Activated T-cell treated with anti-CD3 and anti-CD28 coated beads, Interleukin-2, amount 50 U/mL, for 24 hours (primary cell): ENCODE measurements around the gene TNNI2.

ENCODE experiments used
- DNase-seq: peaks from one replicate; pipeline ENCODE4 v3.0.0-alpha.2; 2020
- H3K27ac Mint-ChIP-seq: 2 replicates; pipeline ENCODE4 v1.8.0; 2020; ENCODE audit warnings: mild to moderate bottlenecking, mixed read lengths
- H3K27me3 Mint-ChIP-seq: 2 replicates; pipeline ENCODE4 v1.8.0; 2020; ENCODE audit warnings: mixed read lengths
- H3K36me3 Mint-ChIP-seq: 2 replicates; pipeline ENCODE4 v1.8.0; 2020; ENCODE audit warnings: low read depth, mixed read lengths
- H3K4me1 Mint-ChIP-seq: 2 replicates; pipeline ENCODE4 v1.8.0; 2020; ENCODE audit warnings: low read depth, mixed read lengths
- H3K4me3 Mint-ChIP-seq: 2 replicates; pipeline ENCODE4 v1.8.0; 2020; ENCODE audit warnings: mild to moderate bottlenecking, moderate library complexity, mixed read lengths
- H3K9me3 Mint-ChIP-seq: 2 replicates; pipeline ENCODE4 v1.8.0; 2020; ENCODE audit warnings: mixed read lengths

Gene TNNI2

GRCh38 chr11:1814691-1815090 is 24.1 kb upstream of the TNNI2 start:
- no peaks in the 10 kb centered on the region for H3K4me1 Mint-ChIP-seq
- H3K36me3 Mint-ChIP-seq, result no peaks in the 10 kb centered on the region
- no peaks in the 10 kb centered on the region for H3K9me3 Mint-ChIP-seq

GRCh38 chr11:1815311-1815710 is 23.5 kb upstream of the TNNI2 start:
- no peaks in the 10 kb centered on the region for H3K36me3 Mint-ChIP-seq

More at GRCh38 chr11:1814691-1815090, 24.1 kb upstream of the TNNI2 start:
- Mint-ChIP-seq H3K27ac (no peak overlapping the region), H3K27me3 (peaks cover 7% of the 10 kb centered on the region), H3K4me3 (no peak overlapping the region)
- DNase-seq, result no peak

GRCh38 chr11:1815751-1816150 is 23.0 kb upstream of the TNNI2 start:
- Mint-ChIP-seq H3K27me3 (peaks cover 7% of the 10 kb centered on the region), H3K36me3 (no peaks in the 10 kb centered on the region), H3K9me3 (no peaks in the 10 kb centered on the region), H3K4me3 (no peak overlapping the region), H3K27ac (no peak overlapping the region), H3K4me1 (no peaks in the 10 kb centered on the region)
- DNase-seq, result no peak

More at GRCh38 chr11:1815311-1815710, 23.5 kb upstream of the TNNI2 start:
- H3K9me3 Mint-ChIP-seq, result no peaks in the 10 kb centered on the region
- no peak overlapping the region for H3K27ac Mint-ChIP-seq
- H3K4me1 Mint-ChIP-seq, result no peaks in the 10 kb centered on the region
- H3K4me3 Mint-ChIP-seq, result no peak overlapping the region
- peaks cover 7% of the 10 kb centered on the region for H3K27me3 Mint-ChIP-seq
- DNase-seq, result no peak

DNA sequence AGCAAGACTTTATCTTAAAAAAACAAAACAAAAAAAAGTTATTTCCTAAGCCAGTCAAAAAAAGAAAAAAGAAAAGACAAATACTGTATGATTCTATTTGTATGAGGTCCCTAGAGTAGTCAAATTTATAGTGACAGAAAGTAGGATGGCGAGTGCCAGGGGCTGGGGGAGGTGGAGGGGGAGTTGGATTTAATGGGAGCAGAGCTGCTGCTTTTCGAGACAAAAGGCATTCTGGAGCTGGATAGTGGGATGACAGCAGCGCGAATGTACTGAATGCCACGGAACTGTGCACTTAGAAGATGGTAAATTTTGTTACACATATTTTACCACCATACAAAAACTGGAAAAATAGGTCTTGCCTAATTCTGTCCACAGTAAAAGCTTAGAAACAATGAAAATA is 21.8 kb upstream of the TNNI2 start:
- H3K4me1 Mint-ChIP-seq, result no peaks in the 10 kb centered on the region
- H3K27ac Mint-ChIP-seq, result no peak overlapping the region
- peaks cover 3% of the 10 kb centered on the region for H3K27me3 Mint-ChIP-seq
- H3K4me3 Mint-ChIP-seq, result no peak overlapping the region
- H3K36me3 Mint-ChIP-seq, result no peaks in the 10 kb centered on the region
- H3K9me3 Mint-ChIP-seq, result no peaks in the 10 kb centered on the region
- no peak for DNase-seq

GRCh38 chr11:1817511-1817910 is 21.3 kb upstream of the TNNI2 start:
- H3K4me3 Mint-ChIP-seq, result no peak overlapping the region
- H3K9me3 Mint-ChIP-seq, result no peaks in the 10 kb centered on the region
- no peak overlapping the region for H3K27ac Mint-ChIP-seq
- H3K36me3 Mint-ChIP-seq, result no peaks in the 10 kb centered on the region
- no peaks in the 10 kb centered on the region for H3K27me3 Mint-ChIP-seq
- H3K4me1 Mint-ChIP-seq, result no peaks in the 10 kb centered on the region
- DNase-seq, result no peak

GRCh38 chr11:1819074-1819473 is 19.7 kb upstream of the TNNI2 start:
- Mint-ChIP-seq H3K4me3 (no peak overlapping the region), H3K36me3 (no peaks in the 10 kb centered on the region), H3K27me3 (peaks cover 1% of the 10 kb centered on the region), H3K9me3 (no peaks in the 10 kb centered on the region), H3K4me1 (no peaks in the 10 kb centered on the region), H3K27ac (no peak overlapping the region)
- DNase-seq, result no peak

DNA sequence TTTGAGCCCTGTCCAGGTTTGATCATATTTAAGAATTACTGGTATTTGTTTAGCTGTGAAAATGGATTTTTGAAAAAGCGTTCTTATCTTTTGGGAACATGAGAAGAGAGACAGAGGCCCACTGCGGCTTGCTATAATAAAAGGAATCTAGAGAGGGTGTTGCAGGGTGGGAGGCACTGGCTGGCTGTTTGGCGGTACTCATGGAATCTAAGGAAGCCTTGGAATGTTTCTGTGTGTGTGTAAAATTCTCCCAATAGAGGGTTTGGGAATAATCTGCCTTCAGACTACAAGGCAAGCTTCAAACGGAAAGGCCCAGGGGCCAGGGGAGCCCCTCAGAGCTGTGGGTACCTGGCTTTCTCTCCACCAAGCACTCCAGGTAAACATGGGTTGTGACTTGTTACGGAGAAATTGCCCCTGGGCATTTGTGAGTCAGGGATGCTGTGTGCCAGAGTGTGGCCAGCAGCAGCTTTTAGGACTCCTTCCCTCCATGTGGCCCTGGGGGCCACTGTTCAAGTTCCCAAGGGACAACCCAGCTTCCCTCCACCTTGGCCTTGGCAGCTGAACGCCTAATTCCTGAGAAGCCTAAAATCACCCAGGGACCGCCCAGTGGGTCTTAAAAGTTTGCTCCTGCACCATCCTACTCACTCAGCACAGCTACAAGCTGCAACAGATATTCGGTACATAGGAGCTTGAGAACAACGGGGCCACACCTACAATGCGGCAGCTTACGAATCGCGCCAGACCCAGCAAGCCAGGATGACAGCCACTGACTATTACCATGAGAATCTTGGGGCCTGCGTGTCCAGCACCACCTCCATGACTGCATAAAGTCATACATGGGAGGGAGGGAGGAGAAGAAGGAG is 18.1 kb upstream of the TNNI2 start:
- no peak for DNase-seq
- Mint-ChIP-seq H3K4me3 (no peak overlapping the region), H3K36me3 (no peaks in the 10 kb centered on the region), H3K9me3 (no peaks in the 10 kb centered on the region), H3K4me1 (no peaks in the 10 kb centered on the region), H3K27ac (no peak overlapping the region), H3K27me3 (peaks cover 6% of the 10 kb centered on the region)

DNA sequence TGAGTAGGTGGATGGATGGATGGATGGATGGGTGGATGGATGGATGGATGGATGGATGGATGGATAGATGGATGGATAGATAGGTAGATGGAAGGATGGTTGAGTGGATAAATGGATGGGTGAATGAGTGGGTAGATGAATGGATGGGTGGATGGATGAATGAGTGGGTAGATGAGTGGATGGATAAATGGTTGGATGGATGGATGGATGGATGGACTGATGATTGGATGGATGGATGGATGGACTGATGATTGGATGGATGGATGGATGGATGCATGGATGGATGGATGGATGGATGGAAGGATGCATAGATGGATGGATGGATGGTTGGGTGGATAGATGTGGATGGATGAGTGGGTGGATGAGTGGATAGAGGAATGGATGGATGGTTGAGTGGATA is 17.2 kb upstream of the TNNI2 start:
- no peak overlapping the region for H3K27ac Mint-ChIP-seq
- peaks cover 6% of the 10 kb centered on the region for H3K27me3 Mint-ChIP-seq
- no peaks in the 10 kb centered on the region for H3K4me1 Mint-ChIP-seq
- no peaks in the 10 kb centered on the region for H3K36me3 Mint-ChIP-seq
- H3K9me3 Mint-ChIP-seq, result no peaks in the 10 kb centered on the region
- no peak for DNase-seq
- no peak overlapping the region for H3K4me3 Mint-ChIP-seq

- Mint-ChIP-seq H3K36me3 (no peaks in the 10 kb centered on the region), H3K9me3 (no peaks in the 10 kb centered on the region), H3K4me1 (no peaks in the 10 kb centered on the region), H3K27me3 (peaks cover 9% of the 10 kb centered on the region), H3K27ac (no peak overlapping the region), H3K4me3 (no peak overlapping the region)
- DNase-seq, result no peak
These were observed 16.0 kb upstream of the TNNI2 start for GRCh38 chr11:1822648-1823375.

DNA sequence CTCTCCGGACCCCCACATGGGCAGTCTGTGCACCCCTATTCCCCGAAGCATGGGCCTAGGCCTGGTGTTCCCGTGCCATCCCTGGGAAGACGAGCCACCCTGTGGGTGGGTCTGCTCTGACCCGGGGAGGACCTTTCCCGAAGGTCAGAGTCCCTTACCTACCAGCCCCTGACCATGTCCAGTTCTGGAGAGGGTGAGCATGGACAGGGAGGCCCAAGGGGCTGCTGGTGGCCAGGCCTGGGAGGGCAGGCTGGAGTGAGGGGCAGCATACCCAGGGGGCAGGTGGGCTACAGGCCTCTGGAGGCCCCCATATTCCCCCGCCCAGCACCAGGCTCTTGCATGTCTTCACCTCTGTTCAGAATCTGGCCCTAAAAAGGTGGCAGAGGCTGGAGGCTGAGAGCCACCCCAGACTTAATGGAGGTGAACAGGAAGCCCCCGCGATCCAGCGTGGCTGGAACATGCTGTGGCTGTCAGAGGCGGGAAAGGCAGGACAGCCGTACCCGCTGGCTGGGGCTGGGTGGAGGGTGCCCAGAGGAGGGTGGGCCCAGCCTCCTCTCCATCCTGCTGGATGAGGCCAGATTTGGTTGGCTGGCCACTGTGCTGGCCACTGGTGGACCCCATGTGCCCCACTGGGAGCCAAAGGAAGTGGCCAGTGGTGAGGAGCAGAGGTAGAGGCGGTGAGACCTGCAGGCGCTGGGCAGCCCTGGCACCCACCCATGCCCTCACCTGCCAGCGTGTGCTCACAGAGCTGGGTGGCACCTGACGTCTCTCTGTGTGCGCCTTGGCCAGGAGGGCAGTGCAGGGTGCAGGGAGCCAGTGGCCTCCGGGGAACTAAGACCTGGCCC is 15.2 kb upstream of the TNNI2 start:
- Mint-ChIP-seq H3K27ac (no peak overlapping the region), H3K36me3 (no peaks in the 10 kb centered on the region), H3K4me1 (no peaks in the 10 kb centered on the region), H3K9me3 (no peaks in the 10 kb centered on the region), H3K4me3 (no peak overlapping the region), H3K27me3 (peaks cover 10% of the 10 kb centered on the region)
- DNase-seq, result no peak

- no peaks in the 10 kb centered on the region for H3K4me1 Mint-ChIP-seq
- no peak overlapping the region for H3K4me3 Mint-ChIP-seq
- no peaks in the 10 kb centered on the region for H3K36me3 Mint-ChIP-seq
- no peaks in the 10 kb centered on the region for H3K9me3 Mint-ChIP-seq
- DNase-seq, result no peak
- no peak overlapping the region for H3K27ac Mint-ChIP-seq
- H3K27me3 Mint-ChIP-seq, result peaks cover 14% of the 10 kb centered on the region
These were observed 14.4 kb upstream of the TNNI2 start for GRCh38 chr11:1824221-1825038.

- Mint-ChIP-seq H3K4me1 (no peaks in the 10 kb centered on the region), H3K9me3 (no peaks in the 10 kb centered on the region), H3K27ac (no peak overlapping the region), H3K27me3 (peaks cover 14% of the 10 kb centered on the region), H3K4me3 (no peak overlapping the region), H3K36me3 (no peaks in the 10 kb centered on the region)
- no peak for DNase-seq
These were observed 13.6 kb upstream of the TNNI2 start for GRCh38 chr11:1825039-1825740.

DNA sequence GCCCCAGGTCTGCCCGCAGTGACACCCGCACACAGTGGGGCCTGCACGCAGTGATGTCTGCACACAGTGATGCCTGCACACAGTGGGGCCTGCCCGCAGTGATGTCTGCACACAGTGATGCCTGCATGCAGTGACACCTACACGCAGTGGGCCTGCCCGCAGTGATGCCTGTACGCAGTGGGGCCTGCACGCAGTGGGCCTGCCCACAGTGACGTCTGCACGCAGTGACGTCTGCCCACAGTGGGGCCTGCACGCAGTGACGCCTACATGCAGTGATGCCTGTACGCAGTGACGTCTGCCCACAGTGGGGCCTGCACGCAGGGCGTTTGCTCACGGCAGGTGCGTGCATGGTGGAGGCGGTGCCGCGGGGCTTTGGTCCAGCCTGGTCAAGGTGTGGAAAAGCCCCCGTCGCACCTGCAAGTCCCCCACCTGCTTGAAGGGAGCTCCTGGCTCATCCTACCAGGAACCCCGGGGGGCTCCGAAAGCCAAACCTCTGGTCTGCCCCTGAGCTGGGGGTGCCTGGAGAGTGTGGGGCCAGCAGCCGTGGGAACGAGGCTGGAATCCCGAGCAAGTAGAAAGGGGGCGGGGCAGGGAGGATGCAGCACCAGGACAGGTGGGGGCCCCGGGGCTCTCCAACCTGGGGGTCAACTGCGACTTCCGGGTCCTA is 12.9 kb upstream of the TNNI2 start:
- Mint-ChIP-seq H3K4me3 (no peak overlapping the region), H3K36me3 (no peaks in the 10 kb centered on the region), H3K27ac (no peak overlapping the region), H3K4me1 (no peaks in the 10 kb centered on the region), H3K27me3 (peaks cover 18% of the 10 kb centered on the region), H3K9me3 (no peaks in the 10 kb centered on the region)
- DNase-seq, result no peak
